ENCODE data around the gene THOC6.

DNA sequence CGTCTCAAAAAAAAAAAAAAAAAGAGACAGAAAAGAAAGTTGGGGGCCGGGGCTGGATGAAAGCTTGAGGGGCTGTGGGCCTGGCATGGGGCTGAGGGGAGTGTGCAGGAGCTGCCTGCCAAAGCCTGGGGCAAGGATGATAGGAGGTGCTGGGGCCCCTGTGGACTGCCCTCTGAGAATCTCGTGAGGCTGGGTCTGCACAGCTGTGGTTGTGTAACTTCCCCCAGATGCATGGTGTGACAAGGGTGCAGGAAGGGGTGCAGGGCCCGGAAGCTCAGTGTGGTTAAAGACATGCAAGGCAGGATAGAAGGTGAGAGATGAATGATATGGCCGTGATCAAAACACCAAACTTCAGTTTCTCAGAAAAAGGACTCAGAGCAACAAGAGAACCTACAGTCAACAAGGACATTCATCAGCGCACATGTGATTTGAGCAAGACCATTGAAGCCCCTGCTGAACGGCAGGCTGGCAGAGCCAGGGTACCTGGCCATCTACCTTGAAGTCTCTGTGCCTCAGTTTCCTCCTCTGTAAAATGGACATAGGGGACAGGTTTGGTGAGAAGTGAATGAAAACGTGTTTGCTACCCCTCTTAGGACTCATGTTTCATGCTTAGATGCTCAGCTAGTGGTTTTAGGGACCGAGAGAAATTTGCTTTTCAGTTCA, 51.2 kb downstream of the THOC6 start:
- TF ChIP-seq CTCF (IDR thresholded peaks at IDR 0.05) (no peak), POLR2A (IDR thresholded peaks at IDR 0.05) (no peak)
